Neural cell (in vitro differentiated cells): ENCODE measurements around the gene SLC6A11. TPM values are rescaled to one million over a fixed set of nuclear protein-coding genes. Genes with fewer than 3 reads are reported as not detected.

Experiments used
- H2AFZ ChIP-seq: fragments of 200-600, 300-800 bp; sonication (generic), shearing (Covaris generic); 2 replicates; pipeline ENCODE4 v1.6.0; 2014; ENCODE audit warnings: low read depth, mild to moderate bottlenecking, antibody characterized with exemption, low read length, moderate library complexity
- H3F3A ChIP-seq: fragments of 200-600 bp; shearing (Covaris generic); 2 replicates; pipeline ENCODE4 v1.6.1; 2016; ENCODE audit warnings: mild to moderate bottlenecking, moderate library complexity, mixed read lengths, antibody characterized with exemption, low read length; ENCODE audit not compliant: insufficient read depth, poor library complexity, severe bottlenecking
- H3K27ac ChIP-seq: fragments of 200-600, 300-800 bp; sonication (generic), shearing (Covaris generic); 2 replicates; pipeline ENCODE4 v1.5.1; 2014; ENCODE audit warnings: mild to moderate bottlenecking, low read length, moderate library complexity
- H3K27me3 ChIP-seq: fragments of 300-800, 200-600 bp; sonication (generic), shearing (Covaris generic); 2 replicates; pipeline ENCODE4 v1.6.0; 2014; ENCODE audit warnings: mild to moderate bottlenecking, low read depth, low read length, moderate library complexity; ENCODE audit not compliant: insufficient read depth
- H3K36me3 ChIP-seq: fragments of 300-800, 200-600 bp; sonication (generic), shearing (Covaris generic); 2 replicates; pipeline ENCODE4 v1.5.1; 2014; ENCODE audit warnings: mild to moderate bottlenecking, antibody characterized with exemption, low read length, moderate library complexity; ENCODE audit not compliant: insufficient read depth
- H3K4me2 ChIP-seq: fragments of 300-800, 200-600 bp; sonication (generic), shearing (Covaris generic); 2 replicates; pipeline ENCODE4 v1.6.0; 2014; ENCODE audit warnings: mild to moderate bottlenecking, low read length
- H3K4me3 ChIP-seq: fragments of 300-800, 200-600 bp; sonication (generic), shearing (Covaris generic); 2 replicates; pipeline ENCODE4 v1.5.1; 2014; ENCODE audit warnings: mild to moderate bottlenecking, low read length, moderate library complexity
- H3K79me2 ChIP-seq: fragments of 200-600 bp; shearing (Covaris generic); replicated peaks from 2 replicates; pipeline ENCODE4 v1.6.0; 2014; ENCODE audit warnings: mild to moderate bottlenecking, low read length, moderate library complexity; ENCODE audit not compliant: insufficient read depth
- H3K9ac ChIP-seq: fragments of 300-800, 200-600 bp; sonication (generic), shearing (Covaris generic); 2 replicates; pipeline ENCODE4 v1.6.1; 2016; ENCODE audit warnings: mild to moderate bottlenecking, low read length, mixed read lengths
- H3K9me2 ChIP-seq: fragments of 200-600 bp; shearing (Covaris generic); 2 replicates; pipeline ENCODE4 v1.6.1; 2016; ENCODE audit warnings: mild to moderate bottlenecking, low read length, mixed read lengths; ENCODE audit not compliant: insufficient read depth
- H3K9me3 ChIP-seq: fragments of 200-600, 300-800 bp; sonication (generic), shearing (Covaris generic); 2 replicates; pipeline ENCODE4 v1.6.1; 2016; ENCODE audit warnings: mild to moderate bottlenecking, mixed run types, low read length, moderate library complexity, mixed read lengths
- H4K20me1 ChIP-seq: fragments of 200-600 bp; shearing (Covaris generic); 2 replicates; pipeline ENCODE4 v1.6.1; 2016; ENCODE audit warnings: mild to moderate bottlenecking, mixed run types; ENCODE audit not compliant: insufficient read depth
- EP300 ChIP-seq: fragments of 450-650 bp; conservative IDR thresholded peaks from 2 replicates; pipeline ENCODE4 v1.6.1; 2014; ENCODE audit warnings: antibody characterized with exemption, mild to moderate bottlenecking, moderate library complexity; ENCODE audit not compliant: poor library complexity, severe bottlenecking
- EZH2 ChIP-seq: fragments of 200-600, 300-800 bp; shearing (Covaris generic), sonication (generic); IDR thresholded peaks from 2 replicates; pipeline ENCODE4 v1.6.1; 2014; ENCODE audit warnings: antibody characterized with exemption, low read length, borderline replicate concordance, mild to moderate bottlenecking; ENCODE audit not compliant: insufficient read depth, poor library complexity, severe bottlenecking
- MXI1 ChIP-seq: fragments of 450-650 bp; conservative IDR thresholded peaks from 2 replicates; pipeline ENCODE4 v1.6.1; 2014; ENCODE audit warnings: antibody characterized with exemption, mild to moderate bottlenecking; ENCODE audit not compliant: poor library complexity, severe bottlenecking
- POLR2AphosphoS5 ChIP-seq: IDR thresholded peaks from 2 replicates; pipeline ENCODE4 v1.6.1; 2012
- RAD21 ChIP-seq: fragments of 450-650 bp; conservative IDR thresholded peaks from 2 replicates; pipeline ENCODE4 v1.6.1; 2014; ENCODE audit warnings: antibody characterized with exemption, mild to moderate bottlenecking, moderate library complexity
- SMC3 ChIP-seq: fragments of 450-650 bp; conservative IDR thresholded peaks from 2 replicates; pipeline ENCODE4 v1.6.1; 2014; ENCODE audit warnings: antibody characterized with exemption, mild to moderate bottlenecking, moderate library complexity; ENCODE audit not compliant: poor library complexity
- TAF1 ChIP-seq: IDR thresholded peaks from 2 replicates; pipeline ENCODE4 v1.6.1; 2012; ENCODE audit warnings: low read depth
- polyA plus RNA-seq: library from polyadenylated mRNA; depleted of rRNA; stranded (reverse); fragments of >200 nt; gene quantifications from 2 replicates; pipeline ENCODE4 v1.2.3, GENCODE V29; 2014
- TF ChIP-seq, protein P1 (sequence below): IDR thresholded peaks from 2 replicates; pipeline ENCODE4 v1.6.1; 2012; ENCODE audit warnings: borderline replicate concordance
- TF ChIP-seq, protein P2 (sequence below): fragments of 450-650 bp; IDR thresholded peaks from 2 replicates; pipeline ENCODE4 v1.5.1; 2014; ENCODE audit warnings: antibody characterized with exemption, mild to moderate bottlenecking, moderate library complexity; ENCODE audit not compliant: poor library complexity, severe bottlenecking

The SLC6A11 gene
- polyA plus RNA-seq, 1 donor from 2014 or later = 4.2 TPM

DNA sequence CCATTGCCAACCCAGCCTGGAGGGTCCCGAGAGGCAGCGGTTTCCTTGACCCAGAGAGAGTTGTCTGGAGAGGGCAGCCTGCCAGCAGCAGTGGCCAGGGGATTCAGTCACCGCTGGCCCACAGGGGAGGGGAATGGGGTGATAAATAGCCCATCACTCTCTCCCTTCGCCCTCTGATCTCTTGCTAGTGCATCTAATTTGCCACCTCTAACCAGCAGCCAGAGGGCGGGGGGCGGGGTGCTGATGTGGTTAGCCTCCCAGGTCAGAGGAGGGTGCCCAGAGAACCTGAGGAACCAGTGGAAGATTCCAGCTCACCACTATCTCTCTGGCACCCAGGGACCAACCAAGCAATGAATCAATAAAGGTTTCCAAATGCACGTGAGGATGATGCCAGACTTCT, 35.1 kb upstream of the SLC6A11 start:
- H3K9me3 ChIP-seq = no peaks in the 10 kb centered on the region
- H3K4me3 ChIP-seq = no peak overlapping the region
- H3K9me2 ChIP-seq = no peaks in the 10 kb centered on the region
- no peak overlapping the region for H3K4me2 ChIP-seq
- H3K36me3 ChIP-seq = no peaks in the 10 kb centered on the region
- H3K27ac ChIP-seq = no peak overlapping the region
- no peak overlapping the region for H3K9ac ChIP-seq
- H3F3A ChIP-seq = no peaks in the 10 kb centered on the region
- H3K27me3 ChIP-seq = no peaks in the 10 kb centered on the region
- no peaks in the 10 kb centered on the region for H3K79me2 ChIP-seq
- TF ChIP-seq EZH2 (no peak), POLR2AphosphoS5 (no peak), MXI1 (no peak), SMC3 (no peak), EP300 (no peak), TAF1 (no peak), RAD21 (no peak)
- TF ChIP-seq, protein P1, sequence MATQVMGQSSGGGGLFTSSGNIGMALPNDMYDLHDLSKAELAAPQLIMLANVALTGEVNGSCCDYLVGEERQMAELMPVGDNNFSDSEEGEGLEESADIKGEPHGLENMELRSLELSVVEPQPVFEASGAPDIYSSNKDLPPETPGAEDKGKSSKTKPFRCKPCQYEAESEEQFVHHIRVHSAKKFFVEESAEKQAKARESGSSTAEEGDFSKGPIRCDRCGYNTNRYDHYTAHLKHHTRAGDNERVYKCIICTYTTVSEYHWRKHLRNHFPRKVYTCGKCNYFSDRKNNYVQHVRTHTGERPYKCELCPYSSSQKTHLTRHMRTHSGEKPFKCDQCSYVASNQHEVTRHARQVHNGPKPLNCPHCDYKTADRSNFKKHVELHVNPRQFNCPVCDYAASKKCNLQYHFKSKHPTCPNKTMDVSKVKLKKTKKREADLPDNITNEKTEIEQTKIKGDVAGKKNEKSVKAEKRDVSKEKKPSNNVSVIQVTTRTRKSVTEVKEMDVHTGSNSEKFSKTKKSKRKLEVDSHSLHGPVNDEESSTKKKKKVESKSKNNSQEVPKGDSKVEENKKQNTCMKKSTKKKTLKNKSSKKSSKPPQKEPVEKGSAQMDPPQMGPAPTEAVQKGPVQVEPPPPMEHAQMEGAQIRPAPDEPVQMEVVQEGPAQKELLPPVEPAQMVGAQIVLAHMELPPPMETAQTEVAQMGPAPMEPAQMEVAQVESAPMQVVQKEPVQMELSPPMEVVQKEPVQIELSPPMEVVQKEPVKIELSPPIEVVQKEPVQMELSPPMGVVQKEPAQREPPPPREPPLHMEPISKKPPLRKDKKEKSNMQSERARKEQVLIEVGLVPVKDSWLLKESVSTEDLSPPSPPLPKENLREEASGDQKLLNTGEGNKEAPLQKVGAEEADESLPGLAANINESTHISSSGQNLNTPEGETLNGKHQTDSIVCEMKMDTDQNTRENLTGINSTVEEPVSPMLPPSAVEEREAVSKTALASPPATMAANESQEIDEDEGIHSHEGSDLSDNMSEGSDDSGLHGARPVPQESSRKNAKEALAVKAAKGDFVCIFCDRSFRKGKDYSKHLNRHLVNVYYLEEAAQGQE = no peak
- TF ChIP-seq, protein P2, sequence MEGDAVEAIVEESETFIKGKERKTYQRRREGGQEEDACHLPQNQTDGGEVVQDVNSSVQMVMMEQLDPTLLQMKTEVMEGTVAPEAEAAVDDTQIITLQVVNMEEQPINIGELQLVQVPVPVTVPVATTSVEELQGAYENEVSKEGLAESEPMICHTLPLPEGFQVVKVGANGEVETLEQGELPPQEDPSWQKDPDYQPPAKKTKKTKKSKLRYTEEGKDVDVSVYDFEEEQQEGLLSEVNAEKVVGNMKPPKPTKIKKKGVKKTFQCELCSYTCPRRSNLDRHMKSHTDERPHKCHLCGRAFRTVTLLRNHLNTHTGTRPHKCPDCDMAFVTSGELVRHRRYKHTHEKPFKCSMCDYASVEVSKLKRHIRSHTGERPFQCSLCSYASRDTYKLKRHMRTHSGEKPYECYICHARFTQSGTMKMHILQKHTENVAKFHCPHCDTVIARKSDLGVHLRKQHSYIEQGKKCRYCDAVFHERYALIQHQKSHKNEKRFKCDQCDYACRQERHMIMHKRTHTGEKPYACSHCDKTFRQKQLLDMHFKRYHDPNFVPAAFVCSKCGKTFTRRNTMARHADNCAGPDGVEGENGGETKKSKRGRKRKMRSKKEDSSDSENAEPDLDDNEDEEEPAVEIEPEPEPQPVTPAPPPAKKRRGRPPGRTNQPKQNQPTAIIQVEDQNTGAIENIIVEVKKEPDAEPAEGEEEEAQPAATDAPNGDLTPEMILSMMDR = no peak
- no peaks in the 10 kb centered on the region for H4K20me1 ChIP-seq
- no peak overlapping the region for H2AFZ ChIP-seq

DNA sequence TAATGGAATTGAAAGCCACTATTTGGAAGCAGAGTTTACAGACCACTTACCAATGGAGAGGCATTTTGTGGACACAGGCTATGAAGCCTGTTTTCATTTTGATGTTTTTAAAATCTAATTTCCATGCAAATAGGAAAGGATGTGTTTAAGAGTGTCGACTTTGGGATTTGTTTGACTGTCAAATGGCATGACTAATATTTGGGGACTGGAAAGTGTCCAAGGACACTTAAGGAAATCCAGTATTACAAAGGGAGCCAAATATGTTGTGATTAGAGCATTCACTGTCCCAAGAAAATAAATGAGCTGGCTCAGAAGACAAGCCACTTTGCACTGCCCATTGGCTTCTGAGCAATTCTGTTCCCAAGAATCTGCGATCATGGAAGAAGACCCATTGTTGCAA, 34.0 kb upstream of the SLC6A11 start:
- Histone ChIP-seq H3K9ac (no peak overlapping the region), H3K9me2 (no peaks in the 10 kb centered on the region), H3F3A (no peaks in the 10 kb centered on the region), H2AFZ (no peak overlapping the region), H3K36me3 (no peaks in the 10 kb centered on the region), H3K79me2 (no peaks in the 10 kb centered on the region), H3K27me3 (no peaks in the 10 kb centered on the region), H4K20me1 (no peaks in the 10 kb centered on the region), H3K9me3 (no peaks in the 10 kb centered on the region), H3K4me2 (no peak overlapping the region), H3K27ac (no peak overlapping the region), H3K4me3 (no peak overlapping the region)
- TF ChIP-seq TAF1 (no peak), EZH2 (no peak), SMC3 (no peak), RAD21 (no peak), POLR2AphosphoS5 (no peak), EP300 (no peak), MXI1 (no peak)
- TF ChIP-seq, protein P1 = no peak
- TF ChIP-seq, protein P2 = no peak
